CD4-positive, alpha-beta T cell treated with Interleukin-4 for 1 hour (primary cell): ENCODE measurements around the gene ITGA11.

ENCODE experiments used
- DNase-seq, 2 donors: peaks; one replicate each; pipeline ENCODE4 v3.0.0-alpha.2; 2020 to 2022

Gene ITGA11

GRCh38 chr15:68447976-68448755, 16.2 kb upstream of the ITGA11 start:
- DNase-seq: no peak

- DNase-seq: no peak
These were observed 15.2 kb upstream of the ITGA11 start for GRCh38 chr15:68447209-68447608.

GRCh38 chr15:68445351-68445750, 13.4 kb upstream of the ITGA11 start:
- no peak for DNase-seq

DNA sequence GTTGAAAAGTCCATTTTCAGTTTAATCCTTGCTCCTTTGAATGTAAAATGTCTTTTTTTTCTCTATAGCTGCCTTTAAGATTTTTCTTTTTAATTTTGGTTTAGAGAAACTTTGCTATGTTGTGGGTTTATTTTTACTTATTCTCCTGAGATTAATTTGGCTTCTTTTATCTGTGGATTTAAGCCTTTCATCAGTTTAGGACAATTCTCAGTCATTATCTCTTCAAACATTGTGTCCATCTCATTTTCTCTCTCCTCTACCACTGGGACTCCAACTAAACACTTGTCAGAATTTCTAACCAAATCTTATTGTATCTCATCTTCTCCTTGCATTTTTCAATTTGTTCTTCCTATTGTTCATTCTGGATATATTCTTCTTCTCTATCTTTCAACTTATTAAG, 12.4 kb upstream of the ITGA11 start:
- no peak for DNase-seq

DNA sequence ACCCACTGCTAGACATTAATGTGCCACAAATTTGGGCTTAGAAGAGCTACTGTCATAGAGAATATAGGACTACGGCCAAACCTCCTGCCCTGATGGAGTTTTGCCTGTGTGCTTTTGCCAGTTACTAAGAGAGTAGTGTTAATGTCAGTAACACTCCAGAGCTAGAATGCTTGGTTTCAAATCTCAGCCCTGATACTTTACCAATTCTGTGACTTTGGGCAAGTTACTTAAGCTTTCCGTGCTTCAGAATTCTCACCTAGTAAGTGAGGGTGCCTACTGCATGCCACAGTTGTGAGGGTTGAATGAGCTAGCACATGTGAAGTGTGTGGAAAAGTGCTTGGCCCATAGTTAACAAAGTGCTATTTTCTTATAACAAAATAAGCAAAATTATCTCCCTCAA, 10.9 kb upstream of the ITGA11 start:
- no peak for DNase-seq

- no peak for DNase-seq
These were observed 10.1 kb upstream of the ITGA11 start for GRCh38 chr15:68442041-68442440.

DNA sequence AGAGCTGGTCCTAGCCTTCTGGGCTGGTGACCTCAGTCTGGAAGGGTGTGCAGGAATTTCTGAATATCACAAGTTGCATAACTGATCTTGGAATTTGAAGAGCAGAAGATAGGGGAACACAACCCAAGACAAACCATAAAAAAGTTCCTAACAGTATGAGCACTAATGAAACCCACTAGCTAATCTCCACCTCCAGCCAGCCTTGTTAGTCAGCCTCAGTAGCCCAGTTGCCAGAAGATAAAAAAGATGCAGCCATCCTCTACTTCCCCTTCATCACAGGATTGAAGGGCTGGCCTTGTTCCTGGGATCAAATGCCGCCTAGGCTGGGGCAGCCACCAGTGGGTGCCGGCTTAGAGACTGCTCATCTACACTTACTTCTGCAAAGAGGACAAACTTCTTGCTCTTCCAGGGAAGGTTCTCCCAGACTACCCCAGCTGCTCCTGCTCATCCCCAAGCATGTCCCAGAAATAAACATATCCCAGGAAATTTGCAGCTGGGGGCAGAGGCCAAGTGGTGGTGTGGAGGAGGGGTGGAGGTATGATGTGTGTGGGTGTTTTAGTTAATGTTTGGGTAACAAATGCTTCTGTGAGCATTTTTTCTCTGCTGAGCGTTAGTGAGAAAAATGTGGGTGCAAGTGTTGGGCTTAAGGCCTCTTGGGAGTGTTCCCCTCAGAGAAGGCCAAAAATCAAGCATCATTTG, 9.2 kb upstream of the ITGA11 start:
- DNase-seq: no peak

- DNase-seq: no peak
These were observed 8.2 kb upstream of the ITGA11 start for GRCh38 chr15:68440136-68440535.

DNA sequence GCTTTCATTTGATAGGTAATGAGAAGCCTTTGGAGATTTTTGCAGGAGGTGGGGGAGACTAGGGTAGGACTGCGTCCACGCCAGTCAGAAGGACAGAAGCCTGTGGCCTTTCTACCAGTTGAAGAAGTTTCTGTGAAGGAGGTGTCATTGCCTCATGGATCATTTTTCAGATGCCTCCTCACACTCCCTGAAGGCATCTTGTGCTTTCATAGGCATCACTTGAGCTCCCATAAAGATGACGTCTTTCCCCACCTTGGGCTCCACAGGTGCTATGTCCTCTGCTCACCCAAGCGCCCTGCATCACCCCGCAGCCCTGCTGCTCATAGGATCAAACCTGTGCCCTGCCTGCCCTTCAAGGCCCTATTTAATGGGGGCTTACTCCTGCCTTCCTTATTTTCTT, 7.5 kb upstream of the ITGA11 start:
- DNase-seq: no peak

GRCh38 chr15:68436680-68437079, 4.7 kb upstream of the ITGA11 start:
- no peak for DNase-seq

GRCh38 chr15:68435966-68436365, 4.0 kb upstream of the ITGA11 start:
- DNase-seq: no peak

- DNase-seq: no peak
These were observed 2.1 kb upstream of the ITGA11 start for GRCh38 chr15:68434021-68434420.

GRCh38 chr15:68433551-68433950, 1.6 kb upstream of the ITGA11 start:
- DNase-seq: no peak

GRCh38 chr15:68432441-68433064, 590 bp upstream of the ITGA11 start:
- no peak for DNase-seq

- no peak for DNase-seq
These were observed 749 bp downstream of the ITGA11 start for GRCh38 chr15:68431037-68431791.

- DNase-seq: no peak
These were observed 1.4 kb downstream of the ITGA11 start for GRCh38 chr15:68430471-68431036.

DNA sequence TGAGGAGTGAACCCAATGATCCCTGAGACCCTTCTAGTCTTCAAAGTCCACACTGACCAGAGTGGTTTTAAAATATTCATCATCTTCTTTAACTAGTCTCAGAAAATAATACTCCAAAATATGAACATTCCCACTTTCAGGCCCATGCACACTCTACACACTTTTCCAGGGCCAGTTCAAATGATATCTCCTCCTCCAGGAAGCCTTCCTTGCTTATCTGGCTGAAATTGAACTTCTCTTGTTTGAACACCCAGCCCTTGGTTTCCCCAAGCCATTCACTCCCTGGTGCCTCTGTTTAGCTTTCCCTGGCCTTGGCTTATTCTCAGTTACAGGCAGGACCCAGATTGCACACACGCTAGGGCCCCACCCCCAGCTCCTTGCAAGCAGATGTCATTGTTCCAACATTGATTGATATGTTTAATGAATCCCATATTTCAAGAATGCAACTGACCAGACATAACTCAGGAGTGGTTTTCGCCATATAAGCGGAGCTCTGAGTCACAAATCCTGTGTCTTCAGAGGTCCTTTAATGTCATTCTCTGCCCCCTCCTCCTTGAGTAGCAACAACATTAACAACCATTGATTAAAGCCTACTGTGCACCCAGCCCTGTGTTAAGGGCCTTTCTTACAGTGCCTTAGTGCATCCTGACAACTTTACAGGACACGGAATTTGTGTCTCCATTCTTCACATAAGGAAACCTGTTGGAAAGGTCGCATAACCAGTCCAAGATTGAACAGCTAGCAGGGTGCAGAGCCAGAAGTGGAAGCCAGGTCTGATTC, 2.1 kb downstream of the ITGA11 start:
- DNase-seq: no peak

- DNase-seq: no peak
These were observed 3.5 kb downstream of the ITGA11 start for GRCh38 chr15:68428431-68428940.

DNA sequence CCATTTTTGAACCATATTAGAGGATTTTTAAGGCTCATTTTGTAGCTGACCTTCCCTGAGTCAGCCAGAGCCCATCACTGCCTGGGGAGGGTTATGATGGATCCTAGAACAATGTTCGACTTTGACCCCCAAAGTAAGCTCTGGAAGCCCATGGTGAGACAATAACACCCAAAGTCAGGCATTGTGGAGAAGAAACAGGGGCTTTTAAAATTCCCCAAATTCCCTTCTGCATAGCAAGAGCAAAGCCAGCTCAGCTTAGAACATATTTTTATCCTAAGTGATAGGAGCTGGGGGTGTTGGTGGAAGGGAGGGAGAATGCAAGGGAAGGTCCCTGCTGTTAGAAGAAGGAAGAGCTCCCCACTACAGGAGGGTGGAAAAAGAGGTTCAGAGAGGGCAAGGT, 4.0 kb downstream of the ITGA11 start:
- no peak for DNase-seq

DNA sequence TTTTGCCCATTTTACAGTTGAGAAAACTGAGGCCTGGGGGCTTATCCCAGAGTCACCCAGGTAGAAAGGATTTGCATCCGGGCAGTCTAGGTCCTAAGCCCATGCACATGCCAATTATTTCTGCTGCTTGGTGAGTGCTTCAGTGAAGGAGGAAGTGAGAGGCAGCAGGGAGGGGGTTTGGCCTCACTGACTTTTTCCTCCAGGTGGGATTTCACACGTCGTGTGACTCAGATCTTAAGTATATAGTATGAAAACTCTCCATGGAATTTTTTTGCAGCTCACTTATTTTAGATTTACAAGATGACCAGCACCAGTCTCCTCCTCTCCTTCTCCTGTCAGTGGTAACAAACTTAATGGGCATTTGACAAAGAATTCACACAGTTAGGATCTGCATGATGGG, 4.6 kb downstream of the ITGA11 start:
- DNase-seq: no peak

DNA sequence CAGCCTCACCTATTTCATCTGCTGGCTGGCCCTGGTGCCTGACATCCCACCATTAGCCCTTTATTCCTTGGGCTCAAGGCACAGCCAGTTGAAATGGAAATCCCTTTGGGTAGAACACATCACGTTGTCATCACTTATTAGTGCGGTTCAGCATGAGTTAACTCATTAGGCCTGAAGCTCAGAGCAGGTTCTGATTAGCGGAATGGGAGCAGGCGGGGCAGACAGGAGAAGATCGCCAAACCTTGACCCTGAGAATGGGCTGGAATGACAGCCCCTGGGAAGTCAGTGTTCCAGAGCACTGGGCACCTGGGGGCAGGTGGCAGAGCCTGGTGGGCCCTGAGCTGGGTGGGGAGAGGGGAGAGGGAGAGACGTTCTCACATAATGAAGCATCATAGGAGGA, 5.8 kb downstream of the ITGA11 start:
- DNase-seq: no peak
